H1 (cell line): ENCODE results near the gene MAPK14. TPM values are rescaled to one million over a fixed set of nuclear protein-coding genes. Genes with fewer than 3 reads are reported as not detected.

Source experiments
- ATF3 ChIP-seq: IDR thresholded peaks from 2 replicates; pipeline ENCODE4 v1.6.1; 2011; ENCODE audit warnings: low read depth, mild to moderate bottlenecking, low read length; ENCODE audit not compliant: insufficient read depth
- JUN ChIP-seq: IDR thresholded peaks from 2 replicates; pipeline ENCODE4 v1.6.1; 2011; ENCODE audit warnings: low read depth, mild to moderate bottlenecking, improper control_type of control experiment, low read length
- PHF8 ChIP-seq: fragments of 200-600 bp; sonication (generic); conservative IDR thresholded peaks from 2 replicates; pipeline ENCODE4 v1.7.1; 2012; ENCODE audit warnings: low read depth, mild to moderate bottlenecking, inconsistent platforms, low read length, moderate library complexity
- RAD21 ChIP-seq, 2 experiments: IDR thresholded peaks in 1 of 2; conservative IDR thresholded peaks in 1 of 2; 2 replicates each; pipeline ENCODE4 v1.6.1; 2011; ENCODE audit warnings: low read depth in 2 of 2, low read length in 2 of 2, improper control_type of control experiment in 1 of 2, inconsistent platforms in 1 of 2, mild to moderate bottlenecking in 1 of 2, moderate library complexity in 1 of 2
- polyA plus RNA-seq, 7 experiments: library from polyadenylated mRNA; depleted of rRNA in 3 of 7; stranded (reverse) in 5 of 7; unstranded in 2 of 7; fragments of >200 nt in 5 of 7; fragments of 200-250 nt in 2 of 7; gene quantifications; 1 replicate in 5 of 7; 2 replicates in 1 of 7; 4 replicates in 1 of 7; pipeline versions ENCODE4 v1.2.1 to v1.2.3, GENCODE V29; 2011 to 2013; ENCODE audit warnings: missing spikeins in 2 of 7, mixed read lengths in 2 of 7
- total RNA-seq: library from RNA; stranded (reverse); fragmentation: NEBNext Ultra II Directional; extraction: Animal tissue kit (Norgen Biotek cat#: 25700); gene quantifications from 2 replicates; pipeline ENCODE4 v1.2.1, GENCODE V29; 2021

Gene MAPK14
- total and polyA plus RNA-seq, 2 of the 8 experiments (the other 6 are each of a cell fraction or from before 2014, with no cell fraction given): 18.1 to 39.3 TPM

GRCh38 chr6:36050305-36050704 lies 22.7 kb downstream of the MAPK14 start (continued):
- no peak for TF ChIP-seq PHF8
- no peak for TF ChIP-seq ATF3
- no peak for TF ChIP-seq RAD21 (IDR thresholded peaks at IDR 0.05 in 1 of 2, conservative IDR thresholded peaks at IDR 0.05 in 1 of 2; ENCODE audit: low read depth in 2 of 2, low read length in 2 of 2)
- no peak for TF ChIP-seq JUN
